Amniotic epithelial cell (primary cell): ENCODE data around the gene PLA2G10.
"Not testable (repeated sequence)": the region's sequence is repeated elsewhere in the genome, so short reads cannot be mapped to it uniquely, and the experiment has no call there.

Experiments
- DNase-seq: peaks from one replicate; pipeline ENCODE4 v3.0.0-alpha.2; 2010; ENCODE audit warnings: low read depth

PLA2G10 gene

DNA sequence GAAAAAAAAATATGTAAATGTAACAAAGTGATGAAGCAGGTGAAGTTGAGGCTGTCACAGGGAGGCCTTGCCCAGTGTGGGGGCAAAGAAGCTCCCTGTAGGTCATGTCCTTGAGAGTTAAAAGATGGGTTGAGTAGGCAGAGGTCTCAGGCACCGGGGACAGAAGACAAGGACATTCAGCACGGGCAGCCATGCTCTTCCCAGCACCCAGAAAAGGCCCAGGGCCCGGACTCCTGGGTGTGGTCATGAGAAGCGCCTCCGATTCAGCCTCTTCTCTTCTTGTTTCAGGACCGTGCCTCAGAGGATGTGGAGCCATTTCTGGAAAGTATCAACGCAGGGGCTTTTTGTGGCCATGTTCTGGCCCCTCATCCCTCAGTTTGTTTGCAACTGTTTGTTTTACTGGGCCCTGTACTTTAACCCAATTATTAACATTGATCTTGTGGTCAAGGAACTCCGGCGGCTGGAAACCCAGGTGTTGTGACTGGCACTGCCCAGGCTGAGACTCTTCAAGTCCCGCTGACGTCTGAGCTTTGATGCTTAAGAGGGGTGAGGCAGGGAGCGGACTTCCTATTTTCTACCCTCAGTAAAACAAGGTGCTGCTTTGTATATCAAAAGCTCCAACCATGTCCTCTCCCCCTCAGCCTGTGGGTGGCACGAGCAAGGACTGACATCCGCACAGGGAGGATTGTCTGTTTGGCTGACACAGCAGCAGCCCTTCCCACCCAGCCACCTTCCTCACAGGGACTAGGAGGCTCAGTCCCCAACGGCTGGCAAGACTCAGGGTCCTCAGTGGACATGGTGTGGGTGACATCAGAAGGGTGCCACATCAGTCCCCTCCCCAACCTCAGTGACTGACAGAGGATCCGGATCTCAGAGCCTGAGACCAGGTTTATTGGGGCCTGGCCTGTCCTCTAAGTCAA lies 26.5 kb downstream of the PLA2G10 start:
- DNase-seq, result no peak

GRCh38 chr16:14658063-14658462 lies 36.0 kb downstream of the PLA2G10 start:
- DNase-seq, result no peak

DNA sequence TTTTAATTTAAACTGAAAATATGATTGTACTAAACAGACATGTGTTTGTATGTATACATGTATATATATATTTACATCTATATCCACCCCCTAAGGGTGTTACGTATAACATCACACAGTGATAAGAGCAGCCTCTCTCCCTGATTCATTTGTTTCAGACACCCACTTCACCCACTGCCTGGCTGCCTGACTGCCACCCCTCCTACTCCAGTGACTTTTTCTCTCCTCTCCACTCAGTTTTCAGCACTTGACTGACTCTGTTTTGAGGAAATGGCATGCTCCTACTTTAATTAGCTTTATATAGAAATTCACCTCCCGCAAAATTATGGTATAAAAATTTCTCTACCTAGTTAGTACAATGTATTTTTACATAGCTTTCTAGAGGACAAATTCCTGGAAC lies 41.4 kb downstream of the PLA2G10 start:
- no peak for DNase-seq

DNA sequence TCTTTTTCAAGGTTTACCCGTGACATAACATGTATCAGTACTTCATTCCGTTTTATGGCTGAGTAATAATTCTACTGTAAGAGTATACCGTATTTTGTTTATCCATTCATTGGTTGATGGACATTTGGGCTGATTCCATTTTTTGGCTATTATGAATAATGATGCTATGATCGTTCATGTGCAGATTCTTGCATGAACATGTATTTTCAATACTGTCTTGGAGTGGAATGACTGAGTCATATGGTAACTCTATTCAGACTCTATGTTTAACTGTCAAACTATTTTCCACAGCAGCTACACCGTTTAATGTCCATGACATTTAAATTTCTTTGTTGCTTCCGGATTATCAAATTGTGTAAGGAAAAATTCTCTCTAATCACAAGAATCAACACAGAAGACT lies 43.5 kb downstream of the PLA2G10 start:
- DNase-seq, result no peak

DNA sequence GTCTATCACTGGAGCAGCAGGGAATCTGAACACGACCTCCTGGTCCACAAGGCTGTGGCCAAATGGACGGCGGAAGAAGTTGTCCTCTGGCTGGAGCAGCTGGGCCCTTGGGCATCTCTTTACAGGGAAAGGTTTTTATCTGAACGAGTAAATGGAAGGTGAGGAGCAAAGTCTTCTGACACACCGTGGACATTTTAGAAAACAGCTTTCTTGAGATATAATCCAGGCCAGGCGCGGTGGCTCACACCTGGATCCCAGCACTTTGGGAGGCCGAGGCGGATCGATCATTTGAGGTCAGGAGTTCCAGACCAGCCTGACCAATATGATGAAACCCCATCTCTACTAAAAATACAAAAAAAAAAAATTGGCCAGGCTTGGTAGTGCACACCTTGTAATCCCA lies 44.3 kb downstream of the PLA2G10 start:
- DNase-seq, result no peak

DNA sequence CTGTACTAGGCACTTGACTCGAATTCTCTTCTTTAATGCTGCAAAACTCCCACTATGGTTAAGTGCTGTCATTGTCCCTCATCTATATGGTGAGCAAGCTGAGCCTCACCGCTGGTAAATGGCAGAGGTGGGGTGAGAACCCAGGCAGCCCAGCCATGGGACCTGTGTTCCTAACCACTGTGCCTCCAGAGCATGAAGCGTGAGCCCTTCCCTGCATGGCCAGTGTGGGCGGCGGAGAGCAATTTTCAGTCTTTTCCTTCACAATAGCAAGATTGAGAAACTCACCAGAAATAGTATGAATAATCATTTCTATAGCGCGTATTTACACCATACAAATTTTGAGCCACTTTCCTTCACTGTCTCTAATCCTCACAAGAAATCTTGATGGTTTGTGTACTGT lies 52.2 kb downstream of the PLA2G10 start:
- peak; percentile 14 for DNase-seq

GRCh38 chr16:14641206-14641605 lies 52.9 kb downstream of the PLA2G10 start:
- DNase-seq, result no peak

DNA sequence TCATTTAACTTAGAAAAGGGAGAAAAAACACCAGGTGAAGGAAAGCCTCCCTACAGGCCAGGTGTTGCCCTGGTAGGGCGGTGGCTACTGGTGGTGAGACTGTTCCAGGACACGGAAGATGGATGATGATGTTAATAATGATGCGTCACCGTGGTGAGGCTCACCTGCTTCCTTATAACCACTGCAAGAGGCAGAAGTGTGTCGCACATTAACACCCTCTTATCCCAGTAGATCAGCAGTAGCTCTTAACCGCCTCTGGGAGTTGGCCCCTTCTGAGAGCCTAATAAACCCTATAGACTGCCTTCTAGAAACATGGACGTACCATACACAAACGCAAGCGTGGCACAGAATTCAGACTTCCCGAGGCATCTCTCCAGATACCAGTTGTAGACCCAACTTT lies 53.6 kb downstream of the PLA2G10 start:
- no peak for DNase-seq

- DNase-seq, result not testable (repeated sequence)
These were observed 57.2 kb downstream of the PLA2G10 start for GRCh38 chr16:14636951-14637240.

- DNase-seq, result peak; percentile 55
These were observed 57.7 kb downstream of the PLA2G10 start for GRCh38 chr16:14636179-14636950.

- no peak for DNase-seq
These were observed 58.5 kb downstream of the PLA2G10 start for GRCh38 chr16:14635395-14636165.

GRCh38 chr16:14634389-14634725 lies 59.8 kb downstream of the PLA2G10 start:
- no peak for DNase-seq

- DNase-seq, result peak; percentile 93
These were observed 61.2 kb downstream of the PLA2G10 start, which contains the start of gene BFAR for GRCh38 chr16:14632693-14633569. Gene BFAR, plus strand, starts transcription at chr16:14632951. Its CDS starts 11,396 bp downstream, at chr16:14644347.

DNA sequence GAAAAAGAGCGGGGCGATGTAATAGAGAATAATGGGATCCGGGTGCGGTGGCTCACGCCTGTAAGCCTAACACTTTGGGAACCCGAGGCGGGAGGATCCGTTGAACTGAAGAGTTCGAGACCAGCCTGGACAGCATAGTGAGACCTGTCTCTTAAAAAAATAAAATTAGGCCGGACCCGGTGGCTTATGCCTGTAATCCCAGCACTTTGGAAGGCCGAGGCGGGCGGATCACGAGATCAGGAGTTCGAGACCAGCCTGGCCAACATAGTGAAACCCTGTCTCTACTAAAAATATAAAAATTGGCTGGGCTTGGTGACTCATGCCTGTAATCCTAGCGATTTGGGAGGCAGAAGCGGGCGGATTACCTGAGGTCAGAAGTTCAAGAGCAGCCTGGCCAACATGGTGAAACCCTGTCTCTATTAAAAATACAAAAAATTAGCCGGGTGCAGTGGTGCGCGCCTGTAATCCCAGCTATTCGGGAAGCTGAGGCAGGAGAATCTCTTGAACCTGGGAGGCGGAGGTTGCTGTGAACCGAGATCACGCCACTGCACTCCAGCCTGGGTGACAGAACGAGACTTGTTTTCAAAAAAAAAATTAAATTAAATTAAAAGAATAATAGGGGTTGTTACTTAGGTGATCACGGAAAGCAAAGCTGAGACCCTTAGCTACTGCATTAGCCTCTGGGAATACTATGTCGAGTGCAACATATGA lies 63.3 kb downstream of the PLA2G10 start:
- peak; percentile 5 for DNase-seq

DNA sequence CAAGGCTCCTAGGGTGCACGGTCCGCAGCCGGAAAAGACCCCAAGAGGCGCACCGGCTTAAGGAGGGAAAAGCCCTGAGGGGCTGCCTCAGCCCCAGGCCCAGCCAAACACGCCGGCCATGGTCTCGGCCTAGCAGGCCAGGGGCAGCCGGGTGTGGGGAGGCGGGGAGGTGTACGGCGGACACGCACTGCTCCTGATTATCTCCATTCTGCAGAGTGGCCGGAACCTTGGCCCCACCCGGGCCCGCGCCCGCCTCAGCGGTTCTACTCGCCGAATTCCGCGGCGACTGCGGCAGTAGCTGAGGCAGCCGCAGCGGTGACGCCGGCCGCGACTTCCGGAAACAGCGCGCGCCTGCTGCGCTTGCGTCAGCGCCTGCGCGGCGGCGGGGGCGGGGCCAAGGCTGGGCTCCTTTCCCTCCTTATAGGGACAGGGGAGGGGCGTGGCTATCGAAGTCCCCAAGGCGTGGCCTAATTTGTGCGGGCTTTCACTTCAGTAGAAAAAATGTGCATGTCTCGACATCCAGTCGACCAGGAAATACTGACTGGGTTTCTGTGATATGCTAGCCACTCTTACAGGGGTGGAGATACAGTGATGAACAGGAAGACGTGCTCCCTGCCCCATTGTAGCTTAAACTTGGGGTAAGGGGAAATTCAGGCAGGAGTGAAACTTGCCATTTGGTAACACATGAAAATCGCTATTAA lies 64.0 kb downstream of the PLA2G10 start, which contains the start of gene PARN:
Gene PARN (minus strand): TSS at position 342 of the 701 bp plus-strand sequence. CDS start 135 bp downstream, at position 207.
- peak; percentile 93 for DNase-seq

DNA sequence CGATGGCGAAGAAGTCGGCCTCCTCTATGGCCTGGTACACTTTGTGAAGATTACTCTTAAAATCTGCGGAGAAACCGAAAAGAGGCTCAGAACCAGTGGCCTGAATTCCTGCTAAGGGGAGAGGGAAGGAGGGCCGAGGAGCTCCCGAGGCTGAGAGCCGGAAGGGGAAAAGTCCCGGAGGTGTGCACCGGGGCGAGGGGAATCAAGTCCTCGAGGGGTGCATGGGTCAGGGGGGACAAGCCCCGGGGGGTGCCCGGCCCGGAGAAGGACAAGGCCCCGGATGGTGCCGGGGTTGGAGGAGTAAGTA lies 64.5 kb downstream of the PLA2G10 start:
- peak; percentile 7 for DNase-seq

GRCh38 chr16:14628806-14629611 lies 65.1 kb downstream of the PLA2G10 start:
- DNase-seq, result peak; percentile 2

GRCh38 chr16:14627078-14627477 lies 67.0 kb downstream of the PLA2G10 start:
- DNase-seq, result no peak
